KMS-11 (cell line): ENCODE results near the gene CCP110.

Source experiments
- H2AFZ ChIP-seq: fragments of 200-600 bp; sonication (generic); 2 replicates; pipeline ENCODE4 v1.6.1; 2016; ENCODE audit warnings: antibody characterized with exemption, mixed run types, low read depth
- H3K27ac ChIP-seq: fragments of 200-600 bp; sonication (generic); 2 replicates; pipeline ENCODE4 v1.6.1; 2016; ENCODE audit warnings: mild to moderate bottlenecking, mixed run types
- H3K27me3 ChIP-seq: fragments of 200-600 bp; sonication (generic); 2 replicates; pipeline ENCODE4 v1.6.1; 2017; ENCODE audit warnings: mild to moderate bottlenecking, low read depth, mixed run types, moderate library complexity; ENCODE audit not compliant: insufficient read depth
- H3K36me3 ChIP-seq: fragments of 200-600 bp; sonication (generic); 2 replicates; pipeline ENCODE4 v1.6.1; 2017; ENCODE audit warnings: mild to moderate bottlenecking, mixed run types; ENCODE audit not compliant: insufficient read depth
- H3K4me1 ChIP-seq: fragments of 200-600 bp; sonication (generic); 2 replicates; pipeline ENCODE4 v1.6.1; 2016; ENCODE audit warnings: mild to moderate bottlenecking, low read depth, mixed run types; ENCODE audit not compliant: poor library complexity, severe bottlenecking
- H3K4me2 ChIP-seq: fragments of 200-600 bp; sonication (generic); 2 replicates; pipeline ENCODE4 v1.7.0; 2016; ENCODE audit warnings: mild to moderate bottlenecking, mixed run types
- H3K4me3 ChIP-seq: fragments of 200-600 bp; sonication (generic); IDR thresholded peaks from 2 replicates; pipeline ENCODE4 v1.6.1; 2017; ENCODE audit warnings: low read depth, low read length, mixed read lengths; ENCODE audit not compliant: insufficient read depth
- H3K79me2 ChIP-seq: fragments of 200-600 bp; sonication (generic); 2 replicates; pipeline ENCODE4 v1.6.1; 2016; ENCODE audit warnings: low read depth, mixed run types; ENCODE audit not compliant: insufficient read depth
- H3K9ac ChIP-seq: fragments of 200-600 bp; sonication (generic); 2 replicates; pipeline ENCODE4 v1.6.1; 2016; ENCODE audit warnings: mild to moderate bottlenecking, mixed run types
- H4K20me1 ChIP-seq: fragments of 200-600 bp; sonication (generic); 2 replicates; pipeline ENCODE4 v1.6.1; 2016; ENCODE audit warnings: mild to moderate bottlenecking, mixed run types; ENCODE audit not compliant: insufficient read depth
- CTCF ChIP-seq: fragments of 200-600 bp; sonication (generic); conservative IDR thresholded peaks from 2 replicates; pipeline ENCODE4 v1.6.1; 2017; ENCODE audit warnings: low read depth, mild to moderate bottlenecking, antibody characterized with exemption, low read length, moderate library complexity, mixed read lengths

Gene CCP110

GRCh38 chr16:19574615-19575014 lies 50.9 kb downstream of the CCP110 start:
- no peak overlapping the region for H3K4me2 ChIP-seq
- H2AFZ ChIP-seq = no peak overlapping the region
- H3K4me3 ChIP-seq = no peak overlapping the region
- no peaks in the 10 kb centered on the region for H3K36me3 ChIP-seq
- no peaks in the 10 kb centered on the region for H3K79me2 ChIP-seq
- H3K27me3 ChIP-seq = no peaks in the 10 kb centered on the region
- no peaks in the 10 kb centered on the region for H3K4me1 ChIP-seq
- no peaks in the 10 kb centered on the region for H4K20me1 ChIP-seq
- no peak overlapping the region for H3K27ac ChIP-seq
- no peak for TF ChIP-seq CTCF
- no peak overlapping the region for H3K9ac ChIP-seq

- no peaks in the 10 kb centered on the region for H3K79me2 ChIP-seq
- no peak overlapping the region for H3K9ac ChIP-seq
- TF ChIP-seq CTCF = no peak
- no peaks in the 10 kb centered on the region for H4K20me1 ChIP-seq
- H3K27ac ChIP-seq = no peak overlapping the region
- H3K27me3 ChIP-seq = no peaks in the 10 kb centered on the region
- H3K36me3 ChIP-seq = no peaks in the 10 kb centered on the region
- no peak overlapping the region for H3K4me3 ChIP-seq
- no peak overlapping the region for H2AFZ ChIP-seq
- H3K4me1 ChIP-seq = no peaks in the 10 kb centered on the region
- H3K4me2 ChIP-seq = no peak overlapping the region
These were observed 54.7 kb downstream of the CCP110 start for GRCh38 chr16:19578378-19578971.

- Histone ChIP-seq H3K36me3 (no peaks in the 10 kb centered on the region), H3K9ac (no peak overlapping the region)
These were observed 58.5 kb downstream of the CCP110 start for GRCh38 chr16:19582050-19582831.

DNA sequence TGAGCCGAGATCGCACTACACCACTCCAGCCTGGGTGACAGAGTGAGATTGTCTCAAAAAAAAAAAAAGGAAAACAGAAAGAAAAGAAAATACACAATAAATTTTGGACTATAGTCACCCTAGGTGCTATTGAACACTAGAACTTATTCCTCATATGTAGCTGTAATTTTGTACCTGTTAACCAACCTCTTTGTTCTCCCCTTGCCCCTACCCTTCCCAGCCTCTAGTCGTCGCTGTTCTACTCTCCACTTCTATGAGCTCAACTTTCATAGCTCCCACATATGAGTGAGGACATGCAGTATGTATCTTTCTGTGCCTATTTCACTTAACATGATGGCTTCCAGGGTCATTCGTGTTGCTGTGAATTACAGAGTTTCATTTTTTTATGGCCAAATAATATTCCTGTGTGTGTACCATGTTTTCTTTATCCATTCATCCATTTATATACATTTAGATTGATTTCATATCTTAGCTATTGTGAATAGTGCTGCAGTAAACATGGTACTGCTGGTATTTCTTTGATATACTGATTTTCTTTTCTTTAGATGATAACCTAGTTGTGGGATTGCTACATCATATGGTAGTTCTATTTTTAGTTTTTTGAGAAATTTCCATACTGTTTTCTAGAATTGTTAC lies 60.0 kb downstream of the CCP110 start:
- Histone ChIP-seq H3K4me1 (no peaks in the 10 kb centered on the region), H3K27me3 (no peaks in the 10 kb centered on the region), H2AFZ (no peak overlapping the region), H3K27ac (no peak overlapping the region), H3K79me2 (no peaks in the 10 kb centered on the region), H3K4me2 (no peak overlapping the region), H3K4me3 (no peak overlapping the region), H4K20me1 (no peaks in the 10 kb centered on the region), H3K36me3 (no peaks in the 10 kb centered on the region), H3K9ac (no peak overlapping the region)
- TF ChIP-seq CTCF = peak; percentile 91

More at GRCh38 chr16:19582050-19582831, 58.5 kb downstream of the CCP110 start:
- TF ChIP-seq CTCF = no peak
- no peaks in the 10 kb centered on the region for H4K20me1 ChIP-seq
- no peaks in the 10 kb centered on the region for H3K79me2 ChIP-seq
- no peak overlapping the region for H3K4me2 ChIP-seq
- no peak overlapping the region for H3K27ac ChIP-seq
- no peak overlapping the region for H2AFZ ChIP-seq
- no peaks in the 10 kb centered on the region for H3K27me3 ChIP-seq
- no peaks in the 10 kb centered on the region for H3K4me1 ChIP-seq
- no peak overlapping the region for H3K4me3 ChIP-seq
